ENCODE data around the gene GRID1. TPM values are rescaled to one million over a fixed set of nuclear protein-coding genes. Genes with fewer than 3 reads are reported as not detected.

The GRID1 gene
- total RNA-seq, 2 donors from 2014 or later = 0.31 to 1.0 TPM

- DNase-seq (no peak), ATAC-seq (no peak)
- intact Hi-C loops (cut with DNase I, micrococcal nuclease) = no loop called here
Observed at GRCh38 chr10:86330778-86331763, 35.5 kb downstream of the GRID1 start.

- intact Hi-C loops (cut with DNase I, micrococcal nuclease) = no loop called here
- DNase-seq (no peak), ATAC-seq (no peak)
Observed at GRCh38 chr10:86329896-86330680, 36.5 kb downstream of the GRID1 start.

GRCh38 chr10:86329093-86329710 is 37.4 kb downstream of the GRID1 start:
- no peak for ATAC-seq
- no peak for DNase-seq

GRCh38 chr10:86327954-86328725 is 38.5 kb downstream of the GRID1 start:
- no peak for DNase-seq
- intact Hi-C loops (cut with DNase I, micrococcal nuclease) = no loop called here

More at GRCh38 chr10:86329093-86329710, 37.4 kb downstream of the GRID1 start:
- intact Hi-C loops (cut with DNase I, micrococcal nuclease) = no loop called here

GRCh38 chr10:86325158-86325557 is 41.4 kb downstream of the GRID1 start:
- intact Hi-C loops (cut with DNase I, micrococcal nuclease) = no loop called here
- no peak for DNase-seq
- no peak for ATAC-seq

More at GRCh38 chr10:86327954-86328725, 38.5 kb downstream of the GRID1 start:
- ATAC-seq = no peak

GRCh38 chr10:86321568-86321967 is 45.0 kb downstream of the GRID1 start:
- DNase-seq (peak in 1 of 2 donors; percentile 3), ATAC-seq (no peak)
- intact Hi-C loops (cut with DNase I, micrococcal nuclease) = no loop called here

GRCh38 chr10:86319676-86320075 is 46.9 kb downstream of the GRID1 start:
- no peak for ATAC-seq
- peak in 1 of 2 donors; percentile 1 for DNase-seq
- intact Hi-C loops (cut with DNase I, micrococcal nuclease) = no loop called here

GRCh38 chr10:86317949-86318725 is 48.5 kb downstream of the GRID1 start:
- intact Hi-C loops (cut with DNase I, micrococcal nuclease) = no loop called here
- DNase-seq (no peak), ATAC-seq (no peak)

- ATAC-seq (no peak), DNase-seq (no peak)
- intact Hi-C loops (cut with DNase I, micrococcal nuclease) = no loop called here
Observed at GRCh38 chr10:86316990-86317389, 49.6 kb downstream of the GRID1 start.

- intact Hi-C loops (cut with DNase I, micrococcal nuclease) = no loop called here
- ATAC-seq (no peak), DNase-seq (no peak)
Observed at GRCh38 chr10:86316274-86316835, 50.2 kb downstream of the GRID1 start.

GRCh38 chr10:86315549-86315942 is 51.0 kb downstream of the GRID1 start:
- no peak for ATAC-seq
- intact Hi-C loops (cut with DNase I, micrococcal nuclease) = no loop called here
- no peak for DNase-seq

- DNase-seq = no peak
- intact Hi-C loops (cut with DNase I, micrococcal nuclease) = no loop called here
- ATAC-seq = no peak
Observed at GRCh38 chr10:86314616-86315548, 51.7 kb downstream of the GRID1 start.

GRCh38 chr10:86313621-86314041 is 53.0 kb downstream of the GRID1 start:
- no peak for DNase-seq
- intact Hi-C loops (cut with DNase I, micrococcal nuclease) = no loop called here
- no peak for ATAC-seq

- intact Hi-C loops (cut with DNase I, micrococcal nuclease) = no loop called here
- no peak for ATAC-seq
- no peak for DNase-seq
Observed at GRCh38 chr10:86312701-86313270, 53.8 kb downstream of the GRID1 start.

- no peak for ATAC-seq
- no peak for DNase-seq
Observed at GRCh38 chr10:86311906-86312305, 54.7 kb downstream of the GRID1 start.

GRCh38 chr10:86311190-86311589 is 55.4 kb downstream of the GRID1 start:
- DNase-seq = no peak
- ATAC-seq = no peak
- intact Hi-C loops (cut with DNase I, micrococcal nuclease) = no loop called here

More at GRCh38 chr10:86311906-86312305, 54.7 kb downstream of the GRID1 start:
- intact Hi-C loops (cut with DNase I, micrococcal nuclease) = no loop called here
